Activated CD4-positive, CD25-positive, alpha-beta regulatory T cell treated with anti-CD3 and anti-CD28 coated beads, Interleukin-2, amount 50 U/mL, for 24 hours (primary cell): ENCODE data around the gene SYT1.
A peak's percentile ranks its signal among the peaks of the same experiment; 100 is the strongest.
"Not testable (repeated sequence)": the region's sequence is repeated elsewhere in the genome, so short reads cannot be mapped to it uniquely, and the experiment has no call there.

Experiments used
- ATAC-seq, 2 donors: fragments of 150-1000 bp; cut with Tn5 transposase; one replicate each; pipeline ENCODE4 v1.10.0; 2021; ENCODE audit warnings: mild to moderate bottlenecking in 1 of 2, moderate library complexity in 1 of 2

The SYT1 gene

GRCh38 chr12:78864403-78864869 is at the start of gene SYT1:
Gene SYT1, plus strand, starts transcription at chr12:78864774.
- ATAC-seq, result no peak

GRCh38 chr12:78818487-78818886 is 46.1 kb upstream of the SYT1 start:
- ATAC-seq, result no peak

- no peak for ATAC-seq
Measured at GRCh38 chr12:78820946-78821345, 43.6 kb upstream of the SYT1 start.

GRCh38 chr12:78824918-78825317 is 39.7 kb upstream of the SYT1 start:
- no peak for ATAC-seq

- ATAC-seq, result no peak
Measured at GRCh38 chr12:78829690-78830089, 34.9 kb upstream of the SYT1 start.

GRCh38 chr12:78835493-78835892 is 29.1 kb upstream of the SYT1 start:
- ATAC-seq, result no peak

GRCh38 chr12:78840518-78841019 is 24.0 kb upstream of the SYT1 start:
- ATAC-seq, result not testable (repeated sequence)

GRCh38 chr12:78853231-78853630 is 11.3 kb upstream of the SYT1 start:
- no peak for ATAC-seq

- ATAC-seq, result peak in 1 of 2 donors; percentile 9
Measured at GRCh38 chr12:78863482-78864402, 832 bp upstream of the SYT1 start.

GRCh38 chr12:78864870-78865463 is 393 bp downstream of the SYT1 start:
- ATAC-seq, result no peak

- no peak for ATAC-seq
Measured at GRCh38 chr12:78865516-78865915, 942 bp downstream of the SYT1 start.

GRCh38 chr12:78866518-78866917 is 1.9 kb downstream of the SYT1 start:
- ATAC-seq, result no peak

GRCh38 chr12:78870539-78870938 is 6.0 kb downstream of the SYT1 start:
- ATAC-seq, result no peak

- no peak for ATAC-seq
Measured at GRCh38 chr12:78871566-78871965, 7.0 kb downstream of the SYT1 start.

- ATAC-seq, result no peak
Measured at GRCh38 chr12:78878459-78878858, 13.9 kb downstream of the SYT1 start.

GRCh38 chr12:78878866-78879265 is 14.3 kb downstream of the SYT1 start:
- ATAC-seq, result no peak

- ATAC-seq, result no peak
Measured at GRCh38 chr12:78880078-78880477, 15.5 kb downstream of the SYT1 start.

- no peak for ATAC-seq
Measured at GRCh38 chr12:78881685-78882084, 17.1 kb downstream of the SYT1 start.

- no peak for ATAC-seq
Measured at GRCh38 chr12:78885466-78885865, 20.9 kb downstream of the SYT1 start.

GRCh38 chr12:78886719-78887407 is 22.3 kb downstream of the SYT1 start:
- ATAC-seq, result no peak

- no peak for ATAC-seq
Measured at GRCh38 chr12:78887444-78887843, 22.9 kb downstream of the SYT1 start.

- ATAC-seq, result no peak
Measured at GRCh38 chr12:78888568-78888967, 24.0 kb downstream of the SYT1 start.

- ATAC-seq, result no peak
Measured at GRCh38 chr12:78891646-78892353, 27.2 kb downstream of the SYT1 start.
